GM19372 (cell line): ENCODE results near the gene SLC51A.
"Not testable (repeated sequence)": the region's sequence is repeated elsewhere in the genome, so short reads cannot be mapped to it uniquely, and the experiment has no call there.

ENCODE experiments used
- ATAC-seq: cut with Tn5 transposase; IDR thresholded peaks from one replicate; pipeline ENCODE4 v1.9.1; 2021; ENCODE audit warnings: mild to moderate bottlenecking, low read depth, moderate library complexity; ENCODE audit not compliant: unreplicated experiment

SLC51A gene

GRCh38 chr3:196192524-196193051, 23.7 kb upstream of the SLC51A start:
- ATAC-seq, result no peak

GRCh38 chr3:196193133-196193735, 23.1 kb upstream of the SLC51A start:
- ATAC-seq, result no peak

GRCh38 chr3:196193736-196194541, 22.4 kb upstream of the SLC51A start:
- ATAC-seq, result no peak

GRCh38 chr3:196194542-196194915, 21.8 kb upstream of the SLC51A start:
- no peak for ATAC-seq

GRCh38 chr3:196195664-196196265, 20.6 kb upstream of the SLC51A start:
- ATAC-seq, result no peak

GRCh38 chr3:196197524-196197923, 18.8 kb upstream of the SLC51A start:
- ATAC-seq, result no peak

- no peak for ATAC-seq
These were observed 18.2 kb upstream of the SLC51A start for GRCh38 chr3:196198081-196198675.

- no peak for ATAC-seq
These were observed 17.3 kb upstream of the SLC51A start for GRCh38 chr3:196198771-196199753.

GRCh38 chr3:196202516-196202970, 13.8 kb upstream of the SLC51A start:
- ATAC-seq, result no peak

GRCh38 chr3:196203846-196204245, 12.5 kb upstream of the SLC51A start:
- no peak for ATAC-seq

GRCh38 chr3:196205442-196206205, 10.7 kb upstream of the SLC51A start:
- not testable (repeated sequence) for ATAC-seq

- no peak for ATAC-seq
These were observed 9.0 kb upstream of the SLC51A start for GRCh38 chr3:196207159-196207832.

- ATAC-seq, result no peak
These were observed 8.3 kb upstream of the SLC51A start for GRCh38 chr3:196207833-196208607.

- ATAC-seq, result no peak
These were observed 7.2 kb upstream of the SLC51A start for GRCh38 chr3:196208942-196209695.

- ATAC-seq, result not testable (repeated sequence)
These were observed 6.2 kb upstream of the SLC51A start for GRCh38 chr3:196209944-196210672.
